Lower lobe of right lung (tissue), 2 donors: ENCODE results near the gene NTSR1. TPM values are rescaled to one million over a fixed set of nuclear protein-coding genes. Genes with fewer than 3 reads are reported as not detected.

Source experiments
- ATAC-seq, 2 donors: fragments of 200-7000 bp; cut with Tn5 transposase; one replicate each; pipeline ENCODE4 v1.9.1; 2020 to 2022; ENCODE audit warnings: mild to moderate bottlenecking in 2 of 2, moderate library complexity in 2 of 2
- DNase-seq: peaks from one replicate; pipeline ENCODE4 v3.0.0-alpha.2; 2020
- H3K27ac ChIP-seq: fragments of 200-600 bp; one replicate; pipeline ENCODE4 v1.8.0; 2022
- H3K27me3 ChIP-seq: fragments of 200-600 bp; one replicate; pipeline ENCODE4 v1.8.0; 2022; ENCODE audit warnings: low read depth
- H3K36me3 ChIP-seq: fragments of 200-600 bp; one replicate; pipeline ENCODE4 v1.8.0; 2022; ENCODE audit warnings: mild to moderate bottlenecking
- H3K4me1 ChIP-seq: fragments of 200-600 bp; one replicate; pipeline ENCODE4 v1.8.0; 2022
- H3K4me3 ChIP-seq: fragments of 200-600 bp; one replicate; pipeline ENCODE4 v1.8.0; 2022; ENCODE audit warnings: mild to moderate bottlenecking
- H3K9me3 ChIP-seq: fragments of 200-600 bp; one replicate; pipeline ENCODE4 v1.8.0; 2022
- CTCF ChIP-seq: fragments of 200-600 bp; IDR thresholded peaks from one replicate; pipeline ENCODE4 v1.8.0; 2022; ENCODE audit warnings: antibody characterized with exemption, mild to moderate bottlenecking
- intact Hi-C: fragments of 100-400 bp; cut with DNase I; formaldehyde crosslinking; loops from one replicate; pipeline ENCODE4 v1.11.0; 2022
- total RNA-seq: library from RNA; stranded (reverse); fragmentation: NEBNext Ultra II Directional; extraction: Animal tissue kit (Norgen Biotek cat#: 25700); gene quantifications from one replicate; pipeline ENCODE4 v1.2.1, GENCODE V29; 2021
- donor health status: DM: no; HTN: yes; CAD: no; lungs with severe emphysema.

NTSR1 gene
- total RNA-seq, 1 donor from 2014 or later = not detected

GRCh38 chr20:62686869-62687830 is 21.5 kb upstream of the NTSR1 start:
- no peak overlapping the region for H3K27ac ChIP-seq

GRCh38 chr20:62688083-62688482 is 20.6 kb upstream of the NTSR1 start:
- H3K4me3 ChIP-seq = no peak overlapping the region
- no peak overlapping the region for H3K27ac ChIP-seq
- H3K36me3 ChIP-seq = no peaks in the 10 kb centered on the region
- intact Hi-C loops = no loop called here
- peaks cover 40% of the 10 kb centered on the region for H3K27me3 ChIP-seq
- ATAC-seq (no peak), DNase-seq (no peak)
- H3K9me3 ChIP-seq = no peaks in the 10 kb centered on the region
- TF ChIP-seq CTCF = no peak
- peaks cover 10% of the 10 kb centered on the region for H3K4me1 ChIP-seq

More at GRCh38 chr20:62686869-62687830, 21.5 kb upstream of the NTSR1 start:
- Histone ChIP-seq H3K36me3 (no peaks in the 10 kb centered on the region), H3K4me3 (no peak overlapping the region), H3K4me1 (peaks cover 10% of the 10 kb centered on the region), H3K27me3 (peaks cover 39% of the 10 kb centered on the region), H3K9me3 (no peaks in the 10 kb centered on the region)
- no peak for TF ChIP-seq CTCF
- intact Hi-C loops = no loop called here
- DNase-seq = no peak
- no peak for ATAC-seq

GRCh38 chr20:62688855-62689460 is 19.7 kb upstream of the NTSR1 start:
- TF ChIP-seq CTCF = no peak
- Histone ChIP-seq H3K27ac (no peak overlapping the region), H3K4me3 (no peak overlapping the region), H3K4me1 (peaks cover 10% of the 10 kb centered on the region), H3K36me3 (no peaks in the 10 kb centered on the region), H3K9me3 (no peaks in the 10 kb centered on the region), H3K27me3 (peaks cover 43% of the 10 kb centered on the region)
- ATAC-seq = no peak
- no peak for DNase-seq
- intact Hi-C loops = no loop called here

GRCh38 chr20:62689861-62690260 is 18.8 kb upstream of the NTSR1 start:
- Histone ChIP-seq H3K27me3 (peaks cover 35% of the 10 kb centered on the region), H3K36me3 (no peaks in the 10 kb centered on the region), H3K4me3 (no peak overlapping the region), H3K4me1 (peaks cover 10% of the 10 kb centered on the region), H3K27ac (no peak overlapping the region), H3K9me3 (no peaks in the 10 kb centered on the region)
- intact Hi-C loops = no loop called here
- no peak for TF ChIP-seq CTCF
- ATAC-seq (no peak), DNase-seq (no peak)

- no peak for TF ChIP-seq CTCF
- Histone ChIP-seq H3K36me3 (no peaks in the 10 kb centered on the region), H3K9me3 (no peaks in the 10 kb centered on the region), H3K27me3 (peaks cover 36% of the 10 kb centered on the region), H3K4me1 (peaks cover 10% of the 10 kb centered on the region), H3K27ac (no peak overlapping the region), H3K4me3 (no peak overlapping the region)
- intact Hi-C loops = no loop called here
- no peak for ATAC-seq
- no peak for DNase-seq
These were observed 18.3 kb upstream of the NTSR1 start for GRCh38 chr20:62690261-62690820.
